ENCODE measurements around the gene LEMD1. TPM values are rescaled to one million over a fixed set of nuclear protein-coding genes. Genes with fewer than 3 reads are reported as not detected.

The LEMD1 gene
- total RNA-seq, 1 donor from 2014 or later = not detected

- intact Hi-C loops (cut with DNase I) = no loop called here
- peaks cover 8% of the 10 kb centered on the region for H3K27me3 ChIP-seq
- no peak for DNase-seq (ENCODE audit: low spot score in 2 of 2)
These were observed 28.0 kb upstream of the LEMD1 start for GRCh38 chr1:205449750-205450443.

GRCh38 chr1:205449254-205449749 is 27.4 kb upstream of the LEMD1 start:
- intact Hi-C loops (cut with DNase I) = no loop called here
- H3K9me3 ChIP-seq = no peaks in the 10 kb centered on the region
- H3K4me3 ChIP-seq = no peak overlapping the region
- H3K36me3 ChIP-seq = no peaks in the 10 kb centered on the region
- H3K27me3 ChIP-seq = peaks cover 6% of the 10 kb centered on the region
- DNase-seq (ENCODE audit: low spot score in 2 of 2) = no peak
- no peak for TF ChIP-seq CTCF (IDR thresholded peaks at IDR 0.05)
- peaks cover 0 to 5% of the 10 kb centered on the region in 2 donors for H3K4me1 ChIP-seq
- H3K27ac ChIP-seq = no peak overlapping the region

More at GRCh38 chr1:205449750-205450443, 28.0 kb upstream of the LEMD1 start:
- Histone ChIP-seq H3K4me3 (no peak overlapping the region), H3K36me3 (no peaks in the 10 kb centered on the region), H3K27ac (no peak overlapping the region), H3K9me3 (no peaks in the 10 kb centered on the region), H3K4me1 (no peaks in the 10 kb centered on the region)
- TF ChIP-seq CTCF (IDR thresholded peaks at IDR 0.05) = no peak

GRCh38 chr1:205448540-205449253 is 26.8 kb upstream of the LEMD1 start:
- Histone ChIP-seq H3K27ac (no peak overlapping the region), H3K4me1 (peaks cover 0 to 5% of the 10 kb centered on the region in 2 donors), H3K36me3 (no peaks in the 10 kb centered on the region), H3K9me3 (no peaks in the 10 kb centered on the region), H3K27me3 (peaks cover 6% of the 10 kb centered on the region), H3K4me3 (no peak overlapping the region)
- intact Hi-C loops (cut with DNase I) = no loop called here
- TF ChIP-seq CTCF (IDR thresholded peaks at IDR 0.05) = no peak
- DNase-seq (ENCODE audit: low spot score in 2 of 2) = no peak

DNA sequence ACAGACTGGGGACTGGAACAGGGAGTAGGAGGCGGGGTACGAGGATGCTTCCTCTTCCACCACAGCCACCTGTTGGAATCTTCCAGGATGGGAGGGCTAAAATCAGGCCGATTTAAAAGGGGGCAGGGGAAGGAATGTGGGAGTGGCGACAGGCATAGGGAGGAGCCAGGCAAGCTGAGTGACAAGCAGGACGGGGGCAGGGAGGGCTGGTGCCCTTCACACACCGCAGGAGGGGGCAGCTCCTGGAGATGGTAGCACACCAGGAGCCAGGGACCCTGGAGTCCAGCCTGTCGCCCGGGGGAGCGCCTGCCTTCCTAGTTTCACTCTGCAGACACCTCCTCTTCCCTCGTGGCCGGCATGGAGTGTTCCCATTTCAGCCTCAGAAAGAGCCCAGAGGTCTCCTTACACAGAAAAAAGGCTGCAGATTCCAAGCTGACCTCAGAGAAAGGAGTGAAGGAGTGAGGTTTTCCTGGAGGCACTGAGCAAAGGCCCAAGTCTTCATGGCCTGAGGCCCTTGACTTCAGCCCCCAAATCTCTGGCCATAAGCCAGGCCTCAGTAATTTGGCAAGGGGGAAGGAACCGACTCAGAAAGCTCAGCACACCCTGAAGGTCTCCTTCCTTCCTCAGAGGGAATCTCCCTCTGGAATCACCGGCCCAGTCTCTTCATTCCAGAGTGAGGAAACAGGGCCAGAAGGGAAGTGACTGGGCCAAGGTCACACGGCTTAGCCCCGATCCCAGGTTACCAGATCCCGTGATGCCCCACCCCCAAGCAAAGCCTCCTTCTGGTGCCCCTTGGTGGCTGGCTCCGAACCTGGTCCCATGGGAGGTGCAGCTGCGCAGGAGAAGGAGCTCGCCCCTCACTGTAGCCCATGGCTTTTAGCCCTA is 25.8 kb upstream of the LEMD1 start:
- Histone ChIP-seq H3K4me1 (peaks cover 0 to 5% of the 10 kb centered on the region in 2 donors), H3K27ac (no peak overlapping the region), H3K9me3 (no peaks in the 10 kb centered on the region), H3K36me3 (no peaks in the 10 kb centered on the region), H3K4me3 (no peak overlapping the region), H3K27me3 (no peaks in the 10 kb centered on the region)
- intact Hi-C loops (cut with DNase I) = no loop called here
- TF ChIP-seq CTCF (IDR thresholded peaks at IDR 0.05) = no peak
- DNase-seq (ENCODE audit: low spot score in 2 of 2) = no peak

DNA sequence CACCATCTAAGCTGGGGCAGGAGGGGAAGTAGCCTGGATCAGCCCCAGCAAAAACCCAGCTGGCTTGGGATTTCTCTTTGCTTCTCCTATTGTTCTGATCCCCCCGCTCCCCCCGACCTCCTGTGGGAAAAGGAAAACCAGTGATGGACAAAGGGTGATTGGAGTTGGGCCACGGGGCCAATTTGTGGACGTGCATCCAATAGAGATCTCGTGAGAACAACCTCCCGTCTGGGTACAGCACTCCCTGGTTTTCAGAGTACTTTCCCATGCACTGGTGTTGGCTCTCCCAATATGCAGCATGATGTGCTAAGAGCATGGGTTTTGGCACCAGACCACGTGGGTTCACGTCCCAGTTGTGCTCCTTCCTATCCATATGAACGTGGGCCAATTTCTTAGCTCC is 25.0 kb upstream of the LEMD1 start:
- H3K9me3 ChIP-seq = no peaks in the 10 kb centered on the region
- no peak overlapping the region for H3K27ac ChIP-seq
- no peak for TF ChIP-seq CTCF (IDR thresholded peaks at IDR 0.05)
- H3K36me3 ChIP-seq = no peaks in the 10 kb centered on the region
- peaks cover 0 to 5% of the 10 kb centered on the region in 2 donors for H3K4me1 ChIP-seq
- no peak overlapping the region for H3K4me3 ChIP-seq
- intact Hi-C loops (cut with DNase I) = no loop called here
- DNase-seq (ENCODE audit: low spot score in 2 of 2) = no peak
- H3K27me3 ChIP-seq = no peaks in the 10 kb centered on the region
